Measurements from ENCODE around the gene GPANK1.

Gene GPANK1

GRCh38 chr6:31642798-31643570, 21.8 kb downstream of the GPANK1 start:
- peaks cover 56% of the 10 kb centered on the region for H3K36me3 ChIP-seq (ENCODE audit: control insufficient read depth, insufficient read depth, low read length)
- TF ChIP-seq CTCF (IDR thresholded peaks at IDR 0.05; ENCODE audit: insufficient read depth, low read length, poor library complexity, severe bottlenecking): no peak
- no peak overlapping the region for H3K4me3 ChIP-seq (replicated peaks; ENCODE audit: low read depth, low read length)
- no peaks in the 10 kb centered on the region for H3K27me3 ChIP-seq (replicated peaks; ENCODE audit: control insufficient read depth, insufficient read depth, low read length)
- DNase-seq (ENCODE audit: extremely low read depth, insufficient read length): no peak

DNA sequence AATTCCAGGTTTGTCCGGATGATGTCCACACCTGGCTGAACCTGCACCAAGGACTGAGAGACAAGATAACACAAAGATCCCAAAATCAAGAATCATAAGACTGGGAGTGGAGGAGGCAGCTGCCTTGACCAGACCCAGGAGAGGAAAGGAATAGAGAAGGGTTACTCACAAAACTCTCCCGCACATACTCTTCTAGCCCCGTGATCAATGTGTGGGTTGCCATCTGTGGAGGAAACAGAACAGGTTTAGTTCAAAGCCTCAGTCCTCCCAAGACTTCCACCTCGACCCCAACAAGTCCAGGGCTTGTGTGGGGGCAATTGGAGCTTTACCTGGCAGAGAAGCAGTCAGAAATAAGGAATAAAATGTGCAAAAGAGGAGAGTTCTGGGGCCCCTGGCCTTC, 23.4 kb downstream of the GPANK1 start:
- H3K27me3 ChIP-seq (replicated peaks; ENCODE audit: control insufficient read depth, insufficient read depth, low read length): no peaks in the 10 kb centered on the region
- H3K36me3 ChIP-seq (ENCODE audit: control insufficient read depth, insufficient read depth, low read length): peaks cover 61% of the 10 kb centered on the region
- no peak for TF ChIP-seq CTCF (IDR thresholded peaks at IDR 0.05; ENCODE audit: insufficient read depth, low read length, poor library complexity, severe bottlenecking)
- no peak for DNase-seq (ENCODE audit: extremely low read depth, insufficient read length)
- no peak overlapping the region for H3K4me3 ChIP-seq (replicated peaks; ENCODE audit: low read depth, low read length)

DNA sequence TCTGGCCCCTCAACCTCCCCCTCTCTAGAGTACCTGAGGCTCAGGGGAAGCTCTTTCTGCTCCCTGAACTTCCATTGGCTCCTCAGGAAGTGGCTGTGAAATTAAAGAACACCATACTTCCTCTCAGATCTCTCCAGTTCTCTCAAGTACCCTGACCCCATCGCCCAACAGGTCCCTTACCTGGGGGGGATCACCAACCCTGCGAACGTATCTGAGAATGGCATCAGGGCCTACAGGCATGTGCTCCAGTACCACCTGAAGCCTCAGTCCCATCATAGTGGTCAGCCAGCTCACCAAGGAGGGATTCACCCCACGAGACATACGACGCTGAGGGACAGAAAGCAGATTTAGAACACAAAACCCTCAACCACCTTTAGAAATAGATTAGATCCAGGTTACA, 24.2 kb downstream of the GPANK1 start:
- TF ChIP-seq CTCF (IDR thresholded peaks at IDR 0.05; ENCODE audit: insufficient read depth, low read length, poor library complexity, severe bottlenecking): no peak

DNA sequence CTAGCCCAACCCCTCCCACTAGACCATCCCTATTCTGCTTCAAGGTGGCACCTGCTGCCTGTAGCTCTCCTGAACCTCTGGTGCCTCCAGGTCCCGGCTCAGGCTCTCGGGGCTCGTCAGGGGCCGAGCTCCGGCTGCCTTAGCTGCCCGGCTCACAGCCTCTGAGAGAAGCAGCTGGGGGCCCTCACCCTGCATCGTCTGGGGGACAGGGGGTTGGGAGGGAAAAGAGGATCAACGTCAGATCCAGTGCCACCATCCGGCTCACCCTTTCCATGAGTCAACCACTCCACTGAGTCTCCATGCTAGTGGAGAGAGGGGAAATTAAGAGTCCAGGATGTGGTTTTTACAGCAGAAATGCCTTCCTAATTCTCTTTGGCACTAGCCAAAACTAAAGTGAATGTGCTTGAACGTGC, 25.3 kb downstream of the GPANK1 start:
- DNase-seq (ENCODE audit: extremely low read depth, insufficient read length): no peak
- no peaks in the 10 kb centered on the region for H3K27me3 ChIP-seq (replicated peaks; ENCODE audit: control insufficient read depth, insufficient read depth, low read length)
- TF ChIP-seq CTCF (IDR thresholded peaks at IDR 0.05; ENCODE audit: insufficient read depth, low read length, poor library complexity, severe bottlenecking): no peak
- H3K36me3 ChIP-seq (ENCODE audit: control insufficient read depth, insufficient read depth, low read length): peaks cover 65% of the 10 kb centered on the region
- no peak overlapping the region for H3K4me3 ChIP-seq (replicated peaks; ENCODE audit: low read depth, low read length)

More for the DNA sequence above, 24.2 kb downstream of the GPANK1 start:
- Histone ChIP-seq H3K36me3 (ENCODE audit: control insufficient read depth, insufficient read depth, low read length) (peaks cover 63% of the 10 kb centered on the region), H3K4me3 (replicated peaks; ENCODE audit: low read depth, low read length) (no peak overlapping the region), H3K27me3 (replicated peaks; ENCODE audit: control insufficient read depth, insufficient read depth, low read length) (no peaks in the 10 kb centered on the region)
- DNase-seq (ENCODE audit: extremely low read depth, insufficient read length): no peak

DNA sequence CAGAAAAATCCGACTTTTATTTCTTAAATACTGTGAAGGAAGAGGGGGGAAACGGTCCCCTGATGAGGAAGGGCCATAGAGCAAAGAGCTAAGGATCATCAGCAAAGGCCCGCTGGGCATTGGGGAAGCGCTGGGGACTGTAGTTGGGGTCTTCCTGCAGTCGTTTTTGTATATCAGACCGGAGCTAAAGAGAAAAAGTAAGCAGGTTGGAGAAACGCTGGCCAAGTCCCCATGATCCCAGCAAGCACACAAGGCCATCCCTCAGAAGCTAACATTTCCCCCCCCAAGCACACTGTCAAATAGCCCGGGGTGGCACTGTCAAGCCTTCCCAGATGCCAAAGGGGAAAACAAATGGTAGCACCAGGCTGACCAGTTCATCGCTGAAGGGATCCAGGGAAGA, 25.8 kb downstream of the GPANK1 start:
- DNase-seq (ENCODE audit: extremely low read depth, insufficient read length): no peak
- Histone ChIP-seq H3K4me3 (replicated peaks; ENCODE audit: low read depth, low read length) (no peak overlapping the region), H3K27me3 (replicated peaks; ENCODE audit: control insufficient read depth, insufficient read depth, low read length) (no peaks in the 10 kb centered on the region), H3K36me3 (ENCODE audit: control insufficient read depth, insufficient read depth, low read length) (peaks cover 64% of the 10 kb centered on the region)
- TF ChIP-seq CTCF (IDR thresholded peaks at IDR 0.05; ENCODE audit: insufficient read depth, low read length, poor library complexity, severe bottlenecking): no peak
